HepG2 (cell line): ENCODE measurements around the gene ZDHHC11. TPM values are rescaled to one million over a fixed set of nuclear protein-coding genes. Genes with fewer than 3 reads are reported as not detected.

Experiments
- ETS1 ChIP-seq: sonication (generic); formaldehyde crosslinking; IDR thresholded peaks from 2 replicates; pipeline ENCODE4 v1.4.0; 2020; ENCODE audit warnings: missing genetic modification reagents
- MTA1 ChIP-seq: sonication (generic); formaldehyde crosslinking; IDR thresholded peaks from 2 replicates; pipeline ENCODE4 v1.4.0; 2020; ENCODE audit warnings: missing genetic modification reagents, mild to moderate bottlenecking, borderline replicate concordance
- NCOA2 ChIP-seq: sonication (generic); formaldehyde crosslinking; IDR thresholded peaks from 2 replicates; pipeline ENCODE4 v1.8.0; 2022; ENCODE audit warnings: inconsistent platforms
- PCBP2 ChIP-seq: fragments of 200-400 bp; formaldehyde crosslinking; optimal IDR thresholded peaks from 2 replicates; pipeline ENCODE3; 2018; ENCODE audit warnings: low read length, low read depth; ENCODE audit not compliant: poor library complexity, severe bottlenecking
- PITX1 ChIP-seq: sonication (generic); formaldehyde crosslinking; IDR thresholded peaks from 2 replicates; pipeline ENCODE4 v1.5.1; 2020; ENCODE audit warnings: mild to moderate bottlenecking, missing genetic modification reagents
- PPARG ChIP-seq: conservative IDR thresholded peaks from 2 replicates; pipeline ENCODE4 v1.6.1; 2016; ENCODE audit warnings: missing biosample characterization, missing genetic modification reagents
- RNF2 ChIP-seq: fragments of 450-650 bp; conservative IDR thresholded peaks from 2 replicates; pipeline ENCODE4 v1.6.1; 2016; ENCODE audit warnings: low read depth
- RORA ChIP-seq: sonication (generic); formaldehyde crosslinking; IDR thresholded peaks from 2 replicates; pipeline ENCODE4 v1.5.0; 2020; ENCODE audit warnings: mild to moderate bottlenecking, missing genetic modification reagents, moderate library complexity
- SALL2 ChIP-seq: sonication (generic); formaldehyde crosslinking; IDR thresholded peaks from 2 replicates; pipeline ENCODE4 v1.8.1; 2023; ENCODE audit warnings: mild to moderate bottlenecking, missing genetic modification reagents, inconsistent platforms
- TCF7L2 ChIP-seq: IDR thresholded peaks from 2 replicates; pipeline ENCODE4 v1.6.1; 2011; ENCODE audit warnings: mild to moderate bottlenecking, low read depth, low read length, moderate library complexity
- THAP8 ChIP-seq: sonication (generic); formaldehyde crosslinking; IDR thresholded peaks from 2 replicates; pipeline ENCODE4 v1.5.1; 2020; ENCODE audit warnings: missing genetic modification reagents, mild to moderate bottlenecking, borderline replicate concordance
- ZBTB39 ChIP-seq: sonication (generic); formaldehyde crosslinking; IDR thresholded peaks from 2 replicates; pipeline ENCODE4 v1.5.0; 2020; ENCODE audit warnings: missing genetic modification reagents
- ZNF121 ChIP-seq: sonication (generic); formaldehyde crosslinking; IDR thresholded peaks from 2 replicates; pipeline ENCODE4 v1.5.0; 2020; ENCODE audit warnings: mild to moderate bottlenecking, missing genetic modification reagents
- ZNF136 ChIP-seq: sonication (generic); formaldehyde crosslinking; IDR thresholded peaks from 2 replicates; pipeline ENCODE4 v1.8.1; 2022; ENCODE audit warnings: low read depth, mild to moderate bottlenecking, moderate library complexity, missing genetic modification reagents
- ZNF207 ChIP-seq: fragments of 450-650 bp; IDR thresholded peaks from 2 replicates; pipeline ENCODE4 v1.6.1; 2016; ENCODE audit warnings: antibody characterized with exemption, borderline replicate concordance
- ZNF430 ChIP-seq: sonication (generic); formaldehyde crosslinking; IDR thresholded peaks from 2 replicates; pipeline ENCODE4 v1.9.0; 2021; ENCODE audit warnings: mild to moderate bottlenecking, missing genetic modification reagents
- ZNF431 ChIP-seq: sonication (generic); formaldehyde crosslinking; IDR thresholded peaks from 2 replicates; pipeline ENCODE4 v1.9.0; 2022; ENCODE audit warnings: missing genetic modification reagents, low read depth, mild to moderate bottlenecking, borderline replicate concordance
- ZNF737 ChIP-seq: sonication (generic); formaldehyde crosslinking; IDR thresholded peaks from 2 replicates; pipeline ENCODE4 v1.5.0; 2020; ENCODE audit warnings: missing genetic modification reagents, mild to moderate bottlenecking, borderline replicate concordance
- ZNF841 ChIP-seq: sonication (generic); formaldehyde crosslinking; IDR thresholded peaks from 2 replicates; pipeline ENCODE4 v1.8.1; 2023; ENCODE audit warnings: missing genetic modification reagents, borderline replicate concordance
- polyA plus RNA-seq, 8 experiments: library from polyadenylated mRNA; depleted of rRNA in 3 of 8; stranded (reverse) in 7 of 8; unstranded in 1 of 8; fragments of >200 nt; fragmentation: Illumina TruSeq in 4 of 8; extraction: Trizol in 4 of 8; gene quantifications; 2 replicates each; pipeline versions ENCODE4 v1.2.1 to v1.2.3, GENCODE V29; 2011 to 2016; ENCODE audit warnings: low read depth in 4 of 8, missing spikeins in 1 of 8, mixed read lengths in 1 of 8; ENCODE audit not compliant: insufficient read depth in 1 of 8
- total RNA-seq, 5 experiments: library from RNA; depleted of rRNA; stranded (reverse); fragments of >200 nt; fragmentation: Illumina TruSeq; extraction: Trizol; gene quantifications; 2 replicates each; pipeline ENCODE4 v1.2.3, GENCODE V29; 2016; ENCODE audit warnings: low read depth in 1 of 5
- TF ChIP-seq, protein P1 (sequence below): sonication (generic); formaldehyde crosslinking; IDR thresholded peaks from 2 replicates; pipeline ENCODE4 v1.5.0; 2020; ENCODE audit warnings: missing genetic modification reagents, mild to moderate bottlenecking, borderline replicate concordance
- TF ChIP-seq, protein P2 (sequence below): IDR thresholded peaks from 2 replicates; pipeline ENCODE4 v1.6.1; 2016; ENCODE audit warnings: mild to moderate bottlenecking
- TF ChIP-seq, protein P3 (sequence below): sonication (generic); formaldehyde crosslinking; IDR thresholded peaks from 2 replicates; pipeline ENCODE4 v1.9.0; 2022; ENCODE audit warnings: missing genetic modification reagents, mild to moderate bottlenecking, borderline replicate concordance

The ZDHHC11 gene
- total and polyA plus RNA-seq, 2 of the 13 experiments (the other 11 are each of a cell fraction or from before 2014, with no cell fraction given): 2.1 to 4.0 TPM

DNA sequence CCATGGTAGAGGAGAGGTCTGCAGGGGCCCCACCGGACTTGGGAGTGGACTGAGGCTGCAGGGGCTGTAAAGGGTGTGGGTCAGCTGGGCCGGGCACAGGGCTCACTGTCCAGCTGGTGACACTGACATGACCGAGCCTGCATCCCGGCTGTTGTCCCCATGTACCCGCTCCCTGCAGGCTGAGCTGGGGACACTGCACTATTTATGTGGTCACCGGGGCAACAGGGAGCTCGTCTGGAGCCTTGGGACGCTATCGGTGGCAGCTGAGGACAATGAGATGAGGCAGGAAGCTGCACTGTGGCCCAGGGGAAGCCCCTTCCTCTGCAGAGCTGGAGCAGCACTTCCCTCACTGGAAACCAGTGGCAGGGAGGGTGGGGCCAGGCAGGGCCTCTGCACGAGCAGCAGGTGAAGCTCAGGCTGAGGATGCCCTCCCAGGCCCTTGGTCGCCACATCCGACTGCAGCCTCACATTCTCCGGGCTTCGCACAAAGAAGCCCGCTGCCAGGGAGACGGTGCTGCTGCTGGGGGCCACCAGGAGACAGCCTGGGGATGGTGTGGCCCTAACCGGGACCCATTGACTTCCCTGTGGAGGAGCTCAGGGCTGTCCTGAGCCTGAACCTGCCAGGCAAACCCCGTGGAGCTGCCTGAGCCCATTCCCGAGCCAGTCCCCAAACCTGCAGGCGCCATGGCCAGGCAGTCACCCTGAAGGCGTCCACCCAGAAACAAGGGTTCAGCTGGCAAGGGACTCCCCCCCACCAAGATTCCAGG lies 92.7 kb downstream of the ZDHHC11 start (continued):
- TF ChIP-seq PCBP2 (no peak), PITX1 (peak; percentile 29; the same call in 1 of the 2 replicates), ZNF136 (CRISPR knock-in tag) (no peak), ZNF431 (CRISPR knock-in tag) (no peak), RNF2 (peak; percentile 44; the same call in 1 of the 2 replicates), RORA (no peak), ZBTB39 (CRISPR knock-in tag) (peak; percentile 79), SALL2 (CRISPR knock-in tag) (no peak), NCOA2 (CRISPR knock-in tag) (no peak), ZNF207 (no peak), PPARG (CRISPR knock-in tag) (no peak), ZNF430 (CRISPR knock-in tag) (no peak), ZNF841 (CRISPR knock-in tag) (no peak), THAP8 (CRISPR knock-in tag) (no peak), MTA1 (CRISPR knock-in tag) (no peak), ZNF121 (no peak), TCF7L2 (no peak), ZNF737 (CRISPR knock-in tag) (no peak), ETS1 (CRISPR knock-in tag) (no peak)
- TF ChIP-seq, protein P1, sequence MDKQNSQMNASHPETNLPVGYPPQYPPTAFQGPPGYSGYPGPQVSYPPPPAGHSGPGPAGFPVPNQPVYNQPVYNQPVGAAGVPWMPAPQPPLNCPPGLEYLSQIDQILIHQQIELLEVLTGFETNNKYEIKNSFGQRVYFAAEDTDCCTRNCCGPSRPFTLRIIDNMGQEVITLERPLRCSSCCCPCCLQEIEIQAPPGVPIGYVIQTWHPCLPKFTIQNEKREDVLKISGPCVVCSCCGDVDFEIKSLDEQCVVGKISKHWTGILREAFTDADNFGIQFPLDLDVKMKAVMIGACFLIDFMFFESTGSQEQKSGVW (CRISPR knock-in tag): no peak
- TF ChIP-seq, protein P2, sequence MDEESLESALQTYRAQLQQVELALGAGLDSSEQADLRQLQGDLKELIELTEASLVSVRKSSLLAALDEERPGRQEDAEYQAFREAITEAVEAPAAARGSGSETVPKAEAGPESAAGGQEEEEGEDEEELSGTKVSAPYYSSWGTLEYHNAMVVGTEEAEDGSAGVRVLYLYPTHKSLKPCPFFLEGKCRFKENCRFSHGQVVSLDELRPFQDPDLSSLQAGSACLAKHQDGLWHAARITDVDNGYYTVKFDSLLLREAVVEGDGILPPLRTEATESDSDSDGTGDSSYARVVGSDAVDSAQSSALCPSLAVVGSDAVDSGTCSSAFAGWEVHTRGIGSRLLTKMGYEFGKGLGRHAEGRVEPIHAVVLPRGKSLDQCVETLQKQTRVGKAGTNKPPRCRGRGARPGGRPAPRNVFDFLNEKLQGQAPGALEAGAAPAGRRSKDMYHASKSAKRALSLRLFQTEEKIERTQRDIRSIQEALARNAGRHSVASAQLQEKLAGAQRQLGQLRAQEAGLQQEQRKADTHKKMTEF (CRISPR knock-in tag): no peak
- TF ChIP-seq, protein P3, sequence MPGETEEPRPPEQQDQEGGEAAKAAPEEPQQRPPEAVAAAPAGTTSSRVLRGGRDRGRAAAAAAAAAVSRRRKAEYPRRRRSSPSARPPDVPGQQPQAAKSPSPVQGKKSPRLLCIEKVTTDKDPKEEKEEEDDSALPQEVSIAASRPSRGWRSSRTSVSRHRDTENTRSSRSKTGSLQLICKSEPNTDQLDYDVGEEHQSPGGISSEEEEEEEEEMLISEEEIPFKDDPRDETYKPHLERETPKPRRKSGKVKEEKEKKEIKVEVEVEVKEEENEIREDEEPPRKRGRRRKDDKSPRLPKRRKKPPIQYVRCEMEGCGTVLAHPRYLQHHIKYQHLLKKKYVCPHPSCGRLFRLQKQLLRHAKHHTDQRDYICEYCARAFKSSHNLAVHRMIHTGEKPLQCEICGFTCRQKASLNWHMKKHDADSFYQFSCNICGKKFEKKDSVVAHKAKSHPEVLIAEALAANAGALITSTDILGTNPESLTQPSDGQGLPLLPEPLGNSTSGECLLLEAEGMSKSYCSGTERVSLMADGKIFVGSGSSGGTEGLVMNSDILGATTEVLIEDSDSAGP (CRISPR knock-in tag): 0 out of 2 replicates have a peak, but pooled peaks have one; percentile 41
